Measurements from ENCODE around the gene ACLY. TPM values are rescaled to one million over a fixed set of nuclear protein-coding genes. Genes with fewer than 3 reads are reported as not detected.

Gene ACLY
- total RNA-seq, 2 experiments from 2014 or later, result 185 to 186 TPM

DNA sequence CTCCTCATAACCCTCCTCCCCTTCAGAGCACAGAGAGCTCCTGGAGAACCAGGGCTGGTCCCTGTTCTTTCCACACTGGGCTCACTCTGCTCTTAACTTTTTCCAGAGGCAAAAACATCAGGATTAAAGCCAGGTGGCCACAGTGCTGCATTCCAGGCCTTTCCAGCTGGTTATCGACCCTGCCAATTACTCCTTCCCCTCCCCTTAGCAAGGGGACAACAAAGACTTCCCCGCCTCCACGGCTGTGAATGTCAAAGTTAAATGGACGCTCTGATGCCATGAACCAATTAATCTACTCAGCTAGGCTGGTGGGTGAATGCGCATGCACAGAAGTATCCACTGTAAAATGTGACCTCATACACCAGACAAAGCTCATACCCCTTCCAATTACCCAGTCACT lies 23.1 kb downstream of the ACLY start:
- Mint-ChIP-seq H3K27me3 (no peaks in the 10 kb centered on the region), H3K4me3 (no peak overlapping the region), H3K36me3 (ENCODE audit: low read depth) (peaks cover 48% of the 10 kb centered on the region), H3K27ac (no peak overlapping the region), H3K9me3 (no peaks in the 10 kb centered on the region), H3K4me1 (ENCODE audit: low read depth) (no peaks in the 10 kb centered on the region)
- CTCF ChIA-PET, result interaction anchor here (1.0 kb wide), 1 partner anchor 9 kb away, joined by 3 read pairs; no protein-coding TSS in a partner anchor
- no peak for TF ChIP-seq CTCF (IDR thresholded peaks at IDR 0.05)
- intact Hi-C loops (cut with micrococcal nuclease), result no loop called here
- ATAC-seq (no peak), DNase-seq (no peak)
- POLR2A ChIA-PET, result interaction anchor here (1.0 to 1.1 kb wide), 2 partner anchors 9 to 22 kb away, joined by 3 to 5 read pairs; no protein-coding TSS in a partner anchor

GRCh38 chr17:41894791-41895331 lies 23.9 kb downstream of the ACLY start:
- no peak for TF ChIP-seq CTCF (IDR thresholded peaks at IDR 0.05)
- Mint-ChIP-seq H3K4me3 (no peak overlapping the region), H3K27ac (no peak overlapping the region), H3K4me1 (ENCODE audit: low read depth) (no peaks in the 10 kb centered on the region), H3K36me3 (ENCODE audit: low read depth) (peaks cover 48% of the 10 kb centered on the region), H3K9me3 (no peaks in the 10 kb centered on the region), H3K27me3 (no peaks in the 10 kb centered on the region)
- DNase-seq (no peak), ATAC-seq (no peak)
- POLR2A ChIA-PET, result interaction anchor here (1.0 to 1.1 kb wide), 2 partner anchors 8 to 23 kb away, joined by 3 to 5 read pairs; no protein-coding TSS in a partner anchor
- CTCF ChIA-PET, result interaction anchor here (1.0 kb wide), 1 partner anchor 8 kb away, joined by 3 read pairs; no protein-coding TSS in a partner anchor
- intact Hi-C loops (cut with micrococcal nuclease), result no loop called here

- Mint-ChIP-seq H3K9me3 (no peaks in the 10 kb centered on the region), H3K27me3 (no peaks in the 10 kb centered on the region), H3K4me1 (ENCODE audit: low read depth) (no peaks in the 10 kb centered on the region), H3K27ac (no peak overlapping the region), H3K36me3 (ENCODE audit: low read depth) (peaks cover 43% of the 10 kb centered on the region), H3K4me3 (no peak overlapping the region)
- DNase-seq, result no peak
- ATAC-seq, result no peak
- CTCF ChIA-PET, result no interaction called here
- no peak for TF ChIP-seq CTCF (IDR thresholded peaks at IDR 0.05)
- intact Hi-C loops (cut with micrococcal nuclease), result no loop called here
- POLR2A ChIA-PET, result no interaction called here
These were observed 25.4 kb downstream of the ACLY start for GRCh38 chr17:41893384-41893783.

GRCh38 chr17:41892021-41892376 lies 26.8 kb downstream of the ACLY start:
- TF ChIP-seq CTCF (IDR thresholded peaks at IDR 0.05), result no peak
- Mint-ChIP-seq H3K36me3 (ENCODE audit: low read depth) (peaks cover 44% of the 10 kb centered on the region), H3K9me3 (no peaks in the 10 kb centered on the region), H3K27ac (no peak overlapping the region), H3K27me3 (no peaks in the 10 kb centered on the region), H3K4me1 (ENCODE audit: low read depth) (no peaks in the 10 kb centered on the region), H3K4me3 (no peak overlapping the region)
- intact Hi-C loops (cut with micrococcal nuclease), result no loop called here
- ChIA-PET CTCF (no interaction called here), POLR2A (interaction anchor here (1.0 kb wide), 1 partner anchor 203 kb away, joined by 3 read pairs; no protein-coding TSS in a partner anchor)
- DNase-seq (no peak), ATAC-seq (no peak)

DNA sequence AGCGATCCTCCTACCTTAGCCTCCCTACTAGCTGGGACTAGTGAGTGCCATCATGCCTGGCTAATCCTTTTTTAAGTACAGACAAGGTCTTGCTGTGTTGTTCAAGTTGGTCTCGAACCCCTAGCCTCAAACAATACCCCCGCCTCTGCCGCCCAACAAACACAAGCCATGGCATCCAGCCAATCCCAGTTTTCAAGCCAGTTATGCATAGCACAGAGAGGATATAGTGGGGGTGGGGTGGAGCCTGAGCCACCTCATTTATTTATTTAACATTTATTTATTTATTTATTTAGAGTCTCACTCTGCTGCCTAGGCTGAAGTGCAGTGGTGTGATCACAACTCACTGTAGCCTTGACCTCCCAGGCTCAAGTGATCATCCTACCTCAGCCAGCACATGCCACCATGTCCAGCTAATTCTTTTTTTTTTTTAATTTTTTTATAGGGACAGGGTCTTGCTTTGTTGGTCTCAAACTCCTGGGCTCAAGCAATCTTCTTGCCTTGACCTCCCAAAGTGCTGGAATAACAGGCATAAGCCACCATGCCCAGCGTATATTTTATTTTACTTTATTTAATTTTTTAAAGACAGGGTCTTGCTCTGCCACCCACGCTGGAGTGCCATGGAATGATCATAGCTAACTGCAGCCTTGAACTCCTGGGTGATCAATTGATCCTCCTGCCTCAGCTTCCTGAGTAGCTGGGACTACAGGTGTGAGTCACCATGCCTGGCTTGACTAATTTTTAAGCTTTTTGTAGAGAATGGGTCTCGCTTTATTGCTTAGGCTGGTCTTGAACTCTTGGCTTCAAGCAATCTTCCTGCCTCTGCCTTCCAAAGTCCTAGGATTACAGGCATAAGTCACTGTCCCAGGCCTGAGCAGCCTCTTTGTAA lies 27.4 kb downstream of the ACLY start:
- ATAC-seq (no peak), DNase-seq (no peak)
- no peak for TF ChIP-seq CTCF (IDR thresholded peaks at IDR 0.05)
- H3K27ac Mint-ChIP-seq, result no peak overlapping the region
- no peak overlapping the region for H3K4me3 Mint-ChIP-seq
- no peaks in the 10 kb centered on the region for H3K4me1 Mint-ChIP-seq (ENCODE audit: low read depth)
- intact Hi-C loops (cut with micrococcal nuclease), result no loop called here
- H3K9me3 Mint-ChIP-seq, result no peaks in the 10 kb centered on the region
- H3K36me3 Mint-ChIP-seq (ENCODE audit: low read depth), result peaks cover 38% of the 10 kb centered on the region
- no peaks in the 10 kb centered on the region for H3K27me3 Mint-ChIP-seq
- ChIA-PET POLR2A (interaction anchor here (1.0 kb wide), 1 partner anchor 202 kb away, joined by 3 read pairs; no protein-coding TSS in a partner anchor), CTCF (interaction anchor here (1.1 kb wide), 1 partner anchor 26 kb away, joined by 3 read pairs; no protein-coding TSS in a partner anchor)
